HG03460 (cell line): ENCODE data around the gene SYT12.

Experiments
- ATAC-seq: cut with Tn5 transposase; IDR thresholded peaks from one replicate; pipeline ENCODE4 v1.9.1; 2021; ENCODE audit not compliant: unreplicated experiment

SYT12 gene

DNA sequence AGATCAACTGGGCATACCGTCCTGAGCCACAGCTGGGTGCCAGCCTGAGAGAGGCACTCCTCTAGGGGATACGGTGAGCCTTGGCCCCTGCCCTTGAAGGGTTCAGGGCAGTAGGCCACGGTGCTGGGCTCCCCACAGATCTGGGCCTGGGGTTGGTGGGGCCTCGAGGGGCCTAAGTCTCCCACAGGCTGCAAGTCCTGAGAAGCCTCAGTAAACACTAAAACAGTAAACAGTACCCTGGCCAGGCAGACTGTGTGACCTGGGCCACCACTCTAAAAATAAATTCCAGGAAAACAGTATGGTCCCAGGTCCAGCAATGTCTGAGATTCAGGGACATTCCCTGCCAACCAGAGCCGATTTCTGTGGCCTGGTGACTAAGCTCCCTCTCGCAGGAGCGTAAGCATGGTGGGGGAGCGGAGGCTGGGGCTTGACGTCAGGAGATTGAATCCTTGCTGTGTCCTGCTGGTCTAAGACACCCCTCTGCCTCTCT lies 31.5 kb downstream of the SYT12 start:
- ATAC-seq, result no peak

DNA sequence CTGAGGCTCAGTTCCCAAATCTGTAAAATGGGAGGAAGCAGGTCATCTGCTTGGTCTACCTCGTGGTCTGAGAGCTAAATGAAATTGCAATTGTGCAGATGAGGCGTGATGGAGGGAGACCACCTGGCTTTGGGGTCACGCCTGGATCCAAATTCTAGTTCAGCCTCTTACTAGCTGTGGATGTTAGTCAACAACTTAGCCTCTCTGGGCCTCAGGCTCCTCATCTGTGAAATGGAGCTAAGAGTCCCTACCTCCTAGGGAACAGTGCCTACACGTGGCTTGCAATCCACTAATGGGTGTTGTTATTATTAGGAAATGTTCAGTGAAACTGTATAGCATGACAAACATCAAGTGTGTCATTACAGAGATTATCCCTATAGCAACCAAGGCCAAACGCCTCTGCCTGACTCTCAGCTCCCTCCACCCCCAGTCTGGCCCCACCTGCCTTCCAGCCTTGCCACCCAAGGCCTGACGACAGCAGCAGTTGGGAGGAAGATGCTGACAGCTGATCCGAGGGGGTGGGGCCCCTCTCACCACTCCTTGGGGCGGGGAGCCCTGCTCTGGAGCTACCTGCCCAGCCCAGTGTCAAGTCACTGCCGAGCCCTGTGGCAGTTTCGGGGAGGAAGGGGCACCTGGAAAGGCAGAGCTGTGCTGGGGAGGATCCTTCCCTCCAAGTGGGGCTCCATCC lies 32.0 kb downstream of the SYT12 start:
- no peak for ATAC-seq

DNA sequence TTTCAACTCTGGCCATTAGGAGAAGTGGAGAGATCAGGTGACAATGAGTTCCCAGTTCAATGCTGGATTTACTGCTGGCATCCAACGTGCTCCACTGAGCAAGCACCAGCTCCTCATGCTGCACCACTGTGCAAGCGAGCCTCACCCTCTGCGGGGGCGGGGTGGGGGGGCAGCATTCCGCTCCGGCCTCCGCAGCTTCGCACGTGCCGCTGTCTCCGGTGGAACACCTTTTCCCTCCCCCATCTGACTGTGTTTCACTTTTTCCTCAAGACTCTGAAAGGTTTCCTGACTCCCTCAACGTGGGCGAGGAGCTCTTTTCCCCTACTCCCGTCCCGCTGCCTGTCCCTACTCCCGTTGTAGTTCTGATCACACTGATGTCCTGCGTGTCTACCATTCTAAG lies 32.9 kb downstream of the SYT12 start:
- ATAC-seq, result no peak

DNA sequence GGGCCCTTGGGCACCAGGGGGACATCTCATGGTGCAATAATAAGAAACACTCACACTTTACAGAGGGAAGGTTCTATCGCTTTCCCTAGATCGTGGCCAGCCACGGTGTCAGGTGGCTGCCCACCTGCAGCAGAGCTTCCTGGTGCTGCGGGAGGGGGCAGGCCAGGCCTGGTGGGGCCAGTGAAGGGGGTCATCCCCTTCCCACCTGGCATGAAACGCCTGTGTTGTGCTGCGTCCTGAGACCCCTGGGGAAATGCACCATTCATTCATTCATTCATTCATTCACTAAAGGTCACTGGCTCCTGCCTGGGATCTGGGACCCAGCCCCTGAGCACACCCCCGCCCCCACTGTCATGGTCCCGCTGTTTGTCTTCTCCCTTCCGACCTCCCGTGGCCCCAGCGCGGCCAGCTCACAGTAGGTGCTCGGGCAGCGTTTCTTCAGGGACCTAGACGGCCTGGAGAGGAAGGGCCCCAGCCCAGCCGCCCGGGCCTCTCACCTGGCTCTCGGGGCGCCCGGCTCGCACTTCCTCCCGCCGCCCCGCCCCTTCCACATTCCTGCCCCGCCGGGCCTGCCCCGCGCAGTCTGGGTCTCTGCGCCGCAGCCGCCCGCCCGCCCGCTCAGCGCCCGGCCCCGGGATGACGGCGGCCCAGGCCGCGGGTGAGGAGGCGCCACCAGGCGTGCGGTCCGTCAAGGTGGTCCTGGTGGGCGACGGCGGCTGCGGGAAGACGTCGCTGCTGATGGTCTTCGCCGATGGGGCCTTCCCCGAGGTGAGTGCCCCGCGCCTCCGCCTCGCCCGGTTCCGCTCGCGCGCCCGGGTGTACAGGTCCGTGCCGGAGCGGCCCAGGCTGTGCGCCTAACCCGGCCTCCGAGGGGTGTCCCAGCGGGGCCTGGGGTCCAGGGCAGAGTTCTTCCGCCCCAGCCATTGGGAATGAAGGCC lies 33.6 kb downstream of the SYT12 start, which contains the start of gene RHOD:
TSS of gene RHOD (plus strand) at position 581 of the 938 bp plus-strand sequence. CDS start at position 637, 56 bp downstream.
- ATAC-seq, result no peak

DNA sequence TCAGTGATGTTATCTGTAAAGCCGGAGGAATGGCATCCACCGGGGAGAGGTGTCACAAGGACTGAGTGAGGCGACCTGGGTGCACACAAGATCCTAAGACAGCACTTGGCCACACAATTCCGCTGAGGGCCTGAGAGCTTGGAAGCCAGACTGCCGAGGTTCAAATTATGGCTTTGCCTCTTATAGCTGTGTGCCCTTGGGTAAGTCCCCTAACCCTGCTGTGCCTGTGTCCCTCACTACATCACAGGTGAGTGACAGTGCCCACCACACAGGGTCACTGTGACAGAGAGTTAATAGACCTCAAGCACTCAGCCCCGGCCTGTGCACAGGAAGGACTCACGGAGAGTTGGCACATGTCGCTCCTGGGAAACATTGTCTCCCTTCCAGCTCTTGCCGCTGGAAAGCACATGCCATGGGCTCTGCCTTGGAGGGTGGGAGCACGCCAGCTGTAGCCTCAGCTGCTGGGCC lies 34.3 kb downstream of the SYT12 start:
- no peak for ATAC-seq

DNA sequence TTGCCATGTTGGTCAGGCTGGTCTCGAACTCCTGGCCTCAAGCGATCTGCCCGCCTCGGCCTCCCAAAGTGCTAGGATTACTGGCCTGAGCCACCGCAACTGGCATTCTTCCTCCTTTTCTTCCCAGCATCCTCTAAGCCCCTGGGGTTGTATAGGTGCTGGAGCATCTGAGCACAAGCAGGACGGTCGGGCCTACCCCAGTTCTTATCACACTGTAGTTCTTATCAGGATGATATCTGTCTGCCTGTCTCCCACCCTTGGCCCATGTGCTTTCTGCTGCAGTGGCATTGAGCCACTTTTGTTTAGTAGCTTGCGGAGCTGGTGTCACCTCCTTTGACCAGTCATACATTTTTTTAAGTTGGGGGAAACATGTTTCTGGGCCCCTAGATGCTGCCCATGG lies 35.6 kb downstream of the SYT12 start:
- ATAC-seq, result no peak

DNA sequence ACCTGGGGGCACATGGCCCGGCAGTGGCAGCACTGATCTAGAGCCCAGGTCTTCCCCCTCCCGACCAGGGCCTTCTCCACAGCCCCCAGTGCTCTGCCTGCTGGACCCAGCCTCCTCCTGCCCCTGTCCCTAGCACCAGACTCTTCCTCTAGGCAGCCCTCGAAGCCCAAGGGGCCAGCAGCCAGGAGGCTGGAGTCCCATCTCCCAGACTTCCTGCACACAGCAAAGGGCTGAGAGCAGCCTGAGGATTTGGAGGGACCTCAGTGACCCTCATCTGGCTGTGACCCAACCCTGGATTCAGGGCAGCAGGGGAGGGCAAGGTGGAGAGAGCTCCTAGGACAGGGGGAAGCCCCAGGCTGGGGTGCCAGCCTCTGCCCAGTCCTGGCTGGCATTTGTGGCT lies 36.7 kb downstream of the SYT12 start:
- no peak for ATAC-seq

DNA sequence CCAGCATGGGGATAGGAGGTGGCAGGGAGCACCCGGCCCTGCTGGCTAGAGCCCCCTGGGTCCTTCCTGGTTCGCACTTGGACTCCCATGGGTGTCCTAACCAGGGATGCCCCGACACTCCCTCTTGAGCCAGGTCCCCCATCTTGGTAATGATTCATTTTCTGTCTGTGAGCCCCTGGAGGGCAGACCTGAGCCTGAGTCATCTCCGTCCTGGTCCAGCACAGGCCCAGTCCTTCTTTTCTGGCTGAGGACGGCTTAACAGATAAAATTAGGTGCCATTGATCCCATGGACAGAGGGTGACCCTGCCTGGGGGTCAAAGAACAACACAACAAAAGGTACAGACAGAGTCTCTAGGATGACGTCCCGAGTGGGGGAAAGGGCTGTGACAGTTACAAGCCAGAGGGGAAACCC lies 37.2 kb downstream of the SYT12 start:
- no peak for ATAC-seq

DNA sequence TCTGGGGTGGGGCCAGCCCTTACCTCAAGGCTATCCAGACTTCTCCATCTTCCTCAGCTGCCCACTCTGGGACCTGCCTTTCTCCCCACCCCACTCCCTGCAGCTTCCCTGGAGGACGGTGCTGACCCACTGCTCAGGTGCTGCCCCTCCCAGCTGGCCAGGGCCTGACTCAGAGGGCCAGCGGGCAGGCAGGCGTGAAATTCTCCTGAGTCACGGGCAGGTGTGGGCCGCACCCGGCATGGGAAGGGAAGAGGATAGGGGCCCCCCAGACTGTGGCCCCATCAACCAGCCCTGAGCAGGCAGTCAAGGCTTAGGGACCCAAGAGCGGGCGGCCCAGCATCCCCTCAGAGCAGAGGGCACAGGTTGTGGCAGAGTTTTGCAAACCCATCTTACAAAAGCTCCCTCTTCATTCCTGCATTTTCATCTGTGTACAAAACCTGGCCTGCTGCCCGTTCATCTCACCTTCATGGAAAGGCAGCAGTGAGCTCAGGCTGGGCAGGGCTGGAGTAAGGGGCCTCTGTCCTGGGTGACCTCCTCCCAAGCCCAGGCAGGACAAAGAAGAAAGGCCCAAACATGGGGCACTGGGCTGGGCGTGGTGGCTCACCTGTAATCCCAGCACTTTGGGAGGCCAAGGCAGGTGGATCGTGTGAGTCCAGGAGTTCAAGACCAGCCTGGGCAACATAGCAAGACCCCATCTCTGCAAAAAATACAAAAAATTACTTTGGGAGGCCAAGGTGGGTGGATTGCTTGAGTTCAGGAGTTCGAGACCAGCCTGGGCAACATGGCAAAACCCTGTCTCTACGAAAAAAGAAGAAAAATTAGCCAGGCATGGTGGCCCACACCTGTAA lies 39.8 kb downstream of the SYT12 start:
- no peak for ATAC-seq

DNA sequence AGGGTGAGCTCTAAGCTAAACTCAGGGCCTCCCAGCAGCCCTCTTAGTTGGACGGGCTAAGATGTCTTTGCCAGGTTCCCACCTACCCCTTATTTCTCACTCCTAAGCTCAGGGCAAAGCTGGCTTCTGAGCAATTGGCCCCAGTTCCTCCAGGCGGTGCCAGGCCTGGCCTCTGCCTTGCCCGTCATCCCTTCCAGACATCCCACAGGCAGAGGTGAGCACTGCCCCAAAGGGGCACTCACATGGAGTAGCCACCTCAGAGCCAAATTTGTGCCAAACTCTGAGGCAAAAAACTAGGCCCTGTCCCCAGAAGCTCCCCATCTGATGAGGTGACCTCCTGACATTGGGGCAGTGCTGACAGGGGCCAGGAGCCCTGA lies 43.4 kb downstream of the SYT12 start:
- ATAC-seq, result no peak

DNA sequence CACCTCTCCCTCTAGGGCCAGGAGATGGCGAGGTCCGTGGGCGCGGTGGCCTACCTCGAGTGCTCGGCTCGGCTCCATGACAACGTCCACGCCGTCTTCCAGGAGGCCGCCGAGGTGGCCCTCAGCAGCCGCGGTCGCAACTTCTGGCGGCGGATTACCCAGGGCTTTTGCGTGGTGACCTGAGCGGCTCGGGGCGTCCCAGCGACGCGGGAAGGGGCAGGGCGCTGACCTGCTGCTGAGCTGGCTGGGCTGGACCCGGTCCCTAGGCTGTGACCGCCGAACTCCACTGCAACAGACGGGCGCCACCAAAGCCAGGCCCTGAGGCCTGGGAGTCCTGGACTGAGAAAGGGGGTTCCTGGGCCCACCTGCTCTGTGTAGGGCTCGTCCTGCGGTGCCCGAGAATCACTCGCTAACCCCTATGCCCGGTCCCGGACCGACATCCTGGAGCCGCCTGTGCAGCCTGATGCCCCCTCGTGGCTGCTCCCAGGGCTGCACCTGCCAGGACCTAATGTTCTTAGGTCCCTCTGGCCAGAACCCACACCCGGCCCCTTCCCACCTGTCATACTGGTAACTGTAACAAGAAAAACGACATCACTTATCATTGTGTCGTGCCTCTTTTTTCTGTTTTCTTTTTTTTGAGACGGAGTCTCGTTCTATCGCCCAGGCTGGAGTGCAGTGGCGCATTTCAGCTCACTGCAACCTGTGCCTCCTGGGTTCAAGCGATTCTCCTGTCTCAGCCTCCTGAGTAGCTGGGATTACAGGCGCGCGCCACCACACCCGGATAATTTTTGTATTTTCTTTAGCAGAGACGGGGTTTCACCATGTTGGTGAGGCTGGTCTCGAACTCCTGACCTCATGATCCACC lies 48.7 kb downstream of the SYT12 start:
- ATAC-seq, result no peak

DNA sequence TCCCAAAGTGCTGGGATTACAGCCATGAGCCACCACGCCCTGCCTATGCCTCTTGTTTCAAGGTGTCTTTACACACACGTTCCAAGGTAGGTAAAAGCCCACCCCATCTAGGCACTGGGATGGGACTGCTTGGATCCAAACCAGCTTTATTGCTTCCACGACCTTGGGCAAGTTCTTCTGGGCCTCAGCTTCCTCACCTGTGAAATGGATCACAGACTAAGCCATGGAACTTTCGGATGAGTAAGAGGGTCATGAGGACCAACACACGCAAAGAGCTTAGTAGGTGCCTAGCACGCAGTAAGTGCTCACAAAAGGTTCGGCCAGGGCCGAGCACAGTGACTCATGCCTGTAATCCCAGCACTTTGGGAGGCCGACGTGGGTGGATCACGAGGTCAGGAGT lies 49.4 kb downstream of the SYT12 start:
- no peak for ATAC-seq

DNA sequence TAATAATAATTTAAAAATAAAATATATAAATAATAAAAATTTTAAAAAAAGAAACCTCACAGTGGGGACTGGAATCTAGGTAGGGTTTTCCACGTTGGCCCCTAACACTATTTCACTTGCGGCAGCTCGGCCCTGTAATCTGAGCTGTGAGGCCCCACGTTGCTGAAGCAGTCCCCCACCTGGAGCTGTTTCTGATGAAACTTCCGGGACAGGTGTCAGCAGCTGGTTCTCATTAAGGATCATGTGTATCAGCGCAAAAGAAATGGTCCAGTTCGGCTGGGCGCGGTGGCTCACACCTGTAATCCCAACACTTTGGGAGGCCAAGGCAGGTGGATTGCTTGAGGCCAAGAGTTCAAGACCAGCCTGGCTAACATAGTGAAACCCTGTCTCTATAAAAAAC lies 51.0 kb downstream of the SYT12 start:
- ATAC-seq, result no peak

DNA sequence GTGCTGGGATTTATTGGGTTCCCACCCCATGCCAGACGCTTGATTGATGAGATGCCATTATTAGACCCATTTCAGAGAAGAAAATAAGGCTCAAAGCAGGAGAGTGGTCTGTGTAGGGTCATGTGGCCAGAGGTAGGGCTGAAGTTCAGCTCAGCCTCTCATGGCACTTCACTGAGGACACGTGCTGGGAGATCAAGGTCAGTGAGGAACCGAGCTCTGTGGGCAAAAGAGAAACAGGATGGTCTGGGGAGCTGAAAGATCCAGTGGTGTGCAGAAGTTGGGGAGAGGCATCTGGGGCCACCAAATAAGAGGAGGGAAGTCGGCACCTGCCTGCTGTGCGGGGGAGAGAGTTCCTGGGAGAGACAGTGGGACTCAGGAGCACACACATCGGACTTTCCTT lies 53.3 kb downstream of the SYT12 start:
- ATAC-seq, result no peak

DNA sequence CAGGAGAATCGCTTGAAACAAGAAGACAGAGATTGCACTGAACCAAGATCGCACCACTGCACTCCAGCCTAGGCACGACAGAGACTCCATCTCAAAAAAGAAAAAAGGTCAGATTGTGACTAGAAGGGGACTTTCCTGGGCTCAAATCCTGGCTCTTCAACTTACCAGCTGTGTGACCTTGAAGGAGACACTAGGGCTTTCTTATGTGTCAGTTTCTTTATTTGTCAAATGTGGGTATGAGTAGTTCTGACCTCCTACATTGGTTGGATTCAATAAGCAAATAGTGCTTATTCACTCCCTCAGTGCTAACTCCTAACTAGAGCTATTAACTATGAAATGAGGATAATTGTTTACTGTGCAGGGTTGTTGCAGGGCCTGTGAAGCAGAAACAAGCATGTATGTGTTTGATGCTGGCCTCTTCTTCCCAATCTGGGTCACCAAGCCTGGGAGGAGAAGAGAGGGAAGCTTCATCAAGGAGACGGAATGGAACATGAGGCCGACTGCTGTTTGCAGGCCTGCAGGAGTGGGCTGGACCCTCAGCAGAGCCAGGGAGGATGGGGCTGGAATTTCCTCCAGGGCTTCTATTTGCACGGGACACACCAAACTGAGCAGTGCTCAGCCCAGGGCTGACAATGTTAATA lies 56.3 kb downstream of the SYT12 start:
- no peak for ATAC-seq

DNA sequence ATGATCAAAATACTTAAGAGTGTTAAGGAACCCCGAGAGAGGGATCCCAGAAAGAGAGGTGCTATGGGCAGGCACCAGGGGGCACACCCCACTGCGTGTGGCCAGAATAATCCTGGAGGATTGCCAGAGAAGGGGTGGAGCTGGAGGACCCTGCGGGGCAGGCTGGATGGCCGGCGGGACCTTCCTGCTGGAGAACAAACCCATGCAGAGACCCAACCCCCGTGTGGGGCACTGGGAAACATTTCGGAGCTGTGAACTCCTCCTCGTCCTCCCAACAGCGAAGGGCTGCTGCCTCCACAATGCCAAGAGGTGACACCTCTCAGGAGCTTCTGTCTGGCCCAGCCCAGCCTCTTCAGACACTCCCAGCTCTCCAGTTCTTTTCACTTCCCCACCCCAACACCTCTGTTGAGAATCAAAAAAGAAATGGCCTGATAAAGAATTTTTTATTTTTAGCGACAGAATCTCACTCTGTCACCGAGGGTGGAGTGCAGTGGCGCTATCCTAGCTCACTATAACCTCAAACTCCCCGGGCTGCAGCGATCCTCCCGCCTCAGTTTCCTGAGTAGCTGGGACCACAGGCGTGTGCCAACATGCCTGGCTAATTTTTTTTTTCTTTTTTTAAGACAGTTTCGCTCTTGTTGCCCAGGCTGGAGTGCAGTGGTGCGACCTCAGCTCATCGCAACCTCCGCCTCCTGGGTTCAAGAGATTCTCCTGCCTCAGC lies 59.3 kb downstream of the SYT12 start:
- no peak for ATAC-seq

DNA sequence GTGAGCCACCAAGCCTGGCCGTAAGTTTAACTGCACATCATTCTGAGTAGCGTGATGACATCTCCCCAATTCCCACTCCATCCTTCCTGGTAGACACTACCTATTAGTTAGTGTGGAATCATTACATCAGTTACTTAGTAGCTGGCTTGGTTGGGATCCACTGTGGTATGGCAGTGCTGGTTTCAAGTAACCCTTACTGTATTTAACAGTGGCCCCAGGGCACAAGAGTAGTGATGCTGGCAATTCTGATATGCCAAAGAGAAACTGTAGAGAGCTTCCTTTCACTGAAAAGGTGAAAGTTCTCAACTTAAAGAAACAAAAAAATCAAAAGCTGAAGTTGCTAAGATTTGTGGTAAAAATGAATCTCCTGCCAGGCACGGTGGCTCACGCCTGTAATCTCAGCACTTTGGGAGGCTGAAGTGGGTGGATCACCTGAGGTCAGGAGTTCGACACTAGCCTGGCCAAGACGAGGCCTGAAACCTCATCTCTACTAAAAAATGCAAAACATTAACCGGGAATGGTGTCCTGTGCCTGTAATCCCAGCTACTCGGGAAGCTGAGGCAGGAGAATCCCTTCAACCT lies 60.9 kb downstream of the SYT12 start:
- ATAC-seq, result no peak

DNA sequence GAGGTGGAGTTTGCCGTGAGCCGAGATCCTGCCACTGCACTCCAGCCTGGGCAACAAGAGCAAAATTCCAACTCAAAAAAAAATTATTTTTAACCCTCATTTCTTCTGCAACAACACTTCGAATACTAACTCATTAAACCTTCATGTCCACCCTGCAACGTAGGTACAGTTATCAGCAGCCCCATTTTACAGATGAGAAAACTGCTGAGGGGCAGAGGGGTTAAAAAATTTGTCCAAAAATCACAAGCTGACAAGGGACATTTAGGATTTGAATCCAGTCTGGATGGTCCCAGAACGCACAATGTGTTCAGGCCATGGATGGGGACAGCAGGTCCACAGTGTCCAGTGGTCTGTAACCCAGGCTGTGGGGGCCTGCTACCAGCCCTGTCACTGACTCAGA lies 62.7 kb downstream of the SYT12 start:
- no peak for ATAC-seq

DNA sequence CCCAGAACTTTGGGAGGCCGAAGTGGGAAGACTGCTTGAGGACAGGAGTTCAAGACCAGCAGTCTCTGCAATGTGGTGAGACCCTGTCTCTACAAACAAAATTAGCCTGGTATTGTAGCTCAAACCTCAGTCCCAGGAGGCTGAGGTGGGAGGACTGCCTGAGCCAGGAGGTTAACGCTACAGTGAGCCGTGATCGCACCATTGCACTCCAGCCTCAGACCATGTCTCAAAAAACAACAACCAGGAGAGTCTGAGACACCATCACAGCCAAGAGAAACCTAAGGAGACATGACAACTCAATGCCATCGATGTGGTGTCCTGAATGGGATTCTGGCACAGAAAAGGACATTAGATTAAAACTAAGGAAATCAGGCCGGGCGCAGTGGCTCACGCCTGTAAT lies 67.8 kb downstream of the SYT12 start:
- no peak for ATAC-seq
